Neural progenitor cell (in vitro differentiated cells): Measurements from ENCODE around the gene CHST4. TPM values are rescaled to one million over a fixed set of nuclear protein-coding genes. Genes with fewer than 3 reads are reported as not detected.
"Not testable (repeated sequence)": the region's sequence is repeated elsewhere in the genome, so short reads cannot be mapped to it uniquely, and the experiment has no call there.

Experiments used
- DNase-seq: peaks from one replicate; pipeline ENCODE4 v3.0.0-alpha.2; 2016; ENCODE audit warnings: low spot score
- H2AFZ ChIP-seq: fragments of 200-600 bp; sonication (generic); replicated peaks from 2 replicates; pipeline ENCODE4 v1.6.1; 2016; ENCODE audit warnings: antibody characterized with exemption
- H3F3A ChIP-seq: fragments of 200-600 bp; sonication (generic); 2 replicates; pipeline ENCODE4 v1.6.1; 2016; ENCODE audit warnings: antibody characterized with exemption, low read depth
- H3K27ac ChIP-seq: fragments of 200-600 bp; sonication (generic); 2 replicates; pipeline ENCODE4 v1.5.1; 2016; ENCODE audit warnings: mild to moderate bottlenecking
- H3K27me3 ChIP-seq: fragments of 200-600 bp; sonication (generic); 2 replicates; pipeline ENCODE4 v1.6.1; 2016; ENCODE audit warnings: mild to moderate bottlenecking, moderate library complexity
- H3K36me3 ChIP-seq: fragments of 200-600 bp; sonication (generic); 2 replicates; pipeline ENCODE4 v1.5.1; 2016
- H3K4me1 ChIP-seq: fragments of 200-600 bp; sonication (generic); 2 replicates; pipeline ENCODE4 v1.6.1; 2016; ENCODE audit warnings: mixed run types
- H3K4me2 ChIP-seq: fragments of 200-600 bp; sonication (generic); 2 replicates; pipeline ENCODE4 v1.6.1; 2016
- H3K4me3 ChIP-seq: fragments of 200-600 bp; sonication (generic); 2 replicates; pipeline ENCODE4 v1.5.1; 2016
- H3K79me2 ChIP-seq: fragments of 200-600 bp; sonication (generic); 2 replicates; pipeline ENCODE4 v1.6.1; 2016; ENCODE audit warnings: low read depth
- H3K9ac ChIP-seq: fragments of 200-600 bp; sonication (generic); 2 replicates; pipeline ENCODE4 v1.6.1; 2016
- H3K9me3 ChIP-seq: fragments of 200-600 bp; sonication (generic); 2 replicates; pipeline ENCODE4 v1.5.1; 2016; ENCODE audit warnings: low read depth
- H4K20me1 ChIP-seq: fragments of 200-600 bp; sonication (generic); 2 replicates; pipeline ENCODE4 v1.6.1; 2016; ENCODE audit warnings: low read depth
- H3K27ac Mint-ChIP-seq: 3 replicates; pipeline ENCODE4 v1.8.0; 2021; ENCODE audit warnings: mixed read lengths
- H3K27me3 Mint-ChIP-seq: 2 replicates; pipeline ENCODE4 v1.8.0; 2022; ENCODE audit warnings: low read depth, mild to moderate bottlenecking, inconsistent platforms, moderate library complexity, mixed read lengths; ENCODE audit not compliant: insufficient read depth
- H3K36me3 Mint-ChIP-seq: 3 replicates; pipeline ENCODE4 v1.8.0; 2021; ENCODE audit warnings: mixed read lengths
- H3K4me1 Mint-ChIP-seq: 3 replicates; pipeline ENCODE4 v1.8.0; 2021; ENCODE audit warnings: mixed read lengths
- H3K4me3 Mint-ChIP-seq: 3 replicates; pipeline ENCODE4 v1.8.0; 2021; ENCODE audit warnings: mild to moderate bottlenecking, moderate library complexity, mixed read lengths
- H3K9me3 Mint-ChIP-seq: 3 replicates; pipeline ENCODE4 v1.8.0; 2020; ENCODE audit warnings: mixed read lengths
- EZH2 ChIP-seq: fragments of 200-600 bp; sonication (generic); IDR thresholded peaks from 2 replicates; pipeline ENCODE4 v1.6.1; 2017; ENCODE audit warnings: antibody characterized with exemption, mild to moderate bottlenecking, moderate library complexity
- EZH2phosphoT487 ChIP-seq: fragments of 200-600 bp; sonication (generic); IDR thresholded peaks from 2 replicates; pipeline ENCODE4 v1.6.1; 2017; ENCODE audit warnings: antibody characterized with exemption
- total RNA-seq: library from RNA; depleted of rRNA; stranded (reverse); fragments of >200 nt; gene quantifications from 2 replicates; pipeline ENCODE4 v1.2.3, GENCODE V29; 2015; ENCODE audit warnings: low replicate concordance
- TF ChIP-seq, protein P1 (sequence below): fragments of 200-600 bp; sonication (generic); IDR thresholded peaks from 2 replicates; pipeline ENCODE4 v1.5.1; 2017; ENCODE audit warnings: antibody characterized with exemption, mild to moderate bottlenecking

CHST4 gene
- total RNA-seq, 1 donor from 2014 or later: not detected

DNA sequence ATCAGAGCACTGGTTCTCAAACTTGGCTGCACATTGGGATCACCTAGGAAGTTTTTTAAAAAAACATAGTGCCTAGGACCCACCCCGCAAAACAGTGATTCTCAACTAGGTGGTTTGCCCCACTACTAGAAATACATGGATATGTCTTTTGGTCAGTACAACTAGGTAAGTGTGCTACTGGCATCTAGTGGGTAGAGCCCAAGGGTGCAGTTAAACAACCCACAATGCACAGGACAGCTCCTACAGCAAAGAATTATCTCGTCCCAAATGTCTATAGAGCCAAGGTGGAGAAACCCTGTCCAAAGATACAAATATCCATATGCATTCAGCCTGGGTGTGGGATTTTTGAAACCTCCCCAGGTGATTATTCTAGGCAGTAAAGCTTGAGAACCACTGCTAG lies 25.3 kb upstream of the CHST4 start:
- Histone ChIP-seq H2AFZ (no peak overlapping the region), H3K27me3 (no peaks in the 10 kb centered on the region), H3K79me2 (no peaks in the 10 kb centered on the region), H3K4me1 (no peaks in the 10 kb centered on the region), H3K27ac (no peak overlapping the region), H3K9me3 (no peaks in the 10 kb centered on the region), H4K20me1 (no peaks in the 10 kb centered on the region), H3K4me3 (no peak overlapping the region), H3K4me2 (no peak overlapping the region), H3K36me3 (no peaks in the 10 kb centered on the region), H3F3A (no peaks in the 10 kb centered on the region), H3K9ac (no peak overlapping the region)
- peaks cover 4% of the 10 kb centered on the region for H3K27me3 Mint-ChIP-seq
- no peak overlapping the region for H3K4me3 Mint-ChIP-seq
- DNase-seq: no peak
- H3K4me1 Mint-ChIP-seq: no peaks in the 10 kb centered on the region
- no peak overlapping the region for H3K27ac Mint-ChIP-seq
- H3K36me3 Mint-ChIP-seq: no peaks in the 10 kb centered on the region
- H3K9me3 Mint-ChIP-seq: no peaks in the 10 kb centered on the region
- TF ChIP-seq EZH2 (no peak), EZH2phosphoT487 (no peak)
- TF ChIP-seq, protein P1, sequence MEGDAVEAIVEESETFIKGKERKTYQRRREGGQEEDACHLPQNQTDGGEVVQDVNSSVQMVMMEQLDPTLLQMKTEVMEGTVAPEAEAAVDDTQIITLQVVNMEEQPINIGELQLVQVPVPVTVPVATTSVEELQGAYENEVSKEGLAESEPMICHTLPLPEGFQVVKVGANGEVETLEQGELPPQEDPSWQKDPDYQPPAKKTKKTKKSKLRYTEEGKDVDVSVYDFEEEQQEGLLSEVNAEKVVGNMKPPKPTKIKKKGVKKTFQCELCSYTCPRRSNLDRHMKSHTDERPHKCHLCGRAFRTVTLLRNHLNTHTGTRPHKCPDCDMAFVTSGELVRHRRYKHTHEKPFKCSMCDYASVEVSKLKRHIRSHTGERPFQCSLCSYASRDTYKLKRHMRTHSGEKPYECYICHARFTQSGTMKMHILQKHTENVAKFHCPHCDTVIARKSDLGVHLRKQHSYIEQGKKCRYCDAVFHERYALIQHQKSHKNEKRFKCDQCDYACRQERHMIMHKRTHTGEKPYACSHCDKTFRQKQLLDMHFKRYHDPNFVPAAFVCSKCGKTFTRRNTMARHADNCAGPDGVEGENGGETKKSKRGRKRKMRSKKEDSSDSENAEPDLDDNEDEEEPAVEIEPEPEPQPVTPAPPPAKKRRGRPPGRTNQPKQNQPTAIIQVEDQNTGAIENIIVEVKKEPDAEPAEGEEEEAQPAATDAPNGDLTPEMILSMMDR: no peak

DNA sequence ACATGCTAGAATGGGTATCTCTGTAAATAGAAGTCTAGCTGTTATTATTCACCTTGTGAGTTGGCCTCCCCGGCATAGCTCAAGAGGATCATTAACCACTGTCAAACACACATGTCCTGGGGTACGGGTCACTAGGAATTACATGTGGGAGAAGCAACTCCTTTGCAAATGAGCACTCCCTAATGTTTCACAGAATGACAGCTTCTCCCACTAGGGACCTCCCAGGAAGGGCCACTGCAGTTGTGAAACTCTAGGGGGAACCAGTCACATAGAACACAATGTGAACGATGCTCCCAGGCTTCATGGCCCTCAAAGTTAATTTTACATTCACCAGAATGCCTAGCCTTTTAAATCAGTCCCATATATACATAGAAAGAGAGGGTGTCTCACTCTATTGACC lies 24.7 kb upstream of the CHST4 start:
- H3K9ac ChIP-seq: no peak overlapping the region
- H3K27me3 ChIP-seq: no peaks in the 10 kb centered on the region
- Mint-ChIP-seq H3K9me3 (no peaks in the 10 kb centered on the region), H3K27me3 (peaks cover 4% of the 10 kb centered on the region), H3K27ac (no peak overlapping the region), H3K36me3 (no peaks in the 10 kb centered on the region), H3K4me1 (no peaks in the 10 kb centered on the region), H3K4me3 (no peak overlapping the region)
- TF ChIP-seq EZH2phosphoT487 (no peak), EZH2 (no peak)
- TF ChIP-seq, protein P1: no peak
- no peaks in the 10 kb centered on the region for H3K4me1 ChIP-seq
- no peak overlapping the region for H3K4me2 ChIP-seq
- no peaks in the 10 kb centered on the region for H4K20me1 ChIP-seq
- H2AFZ ChIP-seq: no peak overlapping the region
- no peaks in the 10 kb centered on the region for H3K79me2 ChIP-seq
- H3F3A ChIP-seq: no peaks in the 10 kb centered on the region
- no peak overlapping the region for H3K27ac ChIP-seq
- H3K36me3 ChIP-seq: no peaks in the 10 kb centered on the region
- no peak overlapping the region for H3K4me3 ChIP-seq
- no peaks in the 10 kb centered on the region for H3K9me3 ChIP-seq
- no peak for DNase-seq

DNA sequence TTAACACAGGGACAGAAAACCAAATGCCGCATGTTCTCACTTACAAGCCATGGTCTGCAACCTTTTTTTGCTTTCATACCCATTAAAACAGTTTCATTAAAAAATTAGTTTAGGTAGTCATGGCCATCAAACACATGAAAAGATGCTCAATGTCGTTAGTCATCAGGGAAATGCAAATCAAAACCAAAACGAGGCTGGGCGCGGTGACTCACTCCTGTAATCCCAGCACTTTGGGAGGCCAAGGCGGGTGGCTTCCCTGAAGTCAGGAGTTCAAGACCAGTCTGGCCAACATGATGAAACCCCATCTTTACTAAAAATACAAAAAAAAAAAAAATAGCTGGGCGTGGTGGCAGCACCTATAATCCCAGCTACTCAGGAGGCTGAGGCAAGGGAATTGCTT lies 22.2 kb upstream of the CHST4 start:
- H3F3A ChIP-seq, H3K36me3 Mint-ChIP-seq, H3K79me2 ChIP-seq, H3K9me3 Mint-ChIP-seq, H3K27me3 ChIP-seq, H3K4me1 ChIP-seq, H3K4me3 ChIP-seq, H3K4me3 Mint-ChIP-seq, H3K4me2 ChIP-seq, H3K9me3 ChIP-seq, H3K27ac ChIP-seq, H3K27me3 Mint-ChIP-seq, DNase-seq, H4K20me1 ChIP-seq, H3K9ac ChIP-seq, H2AFZ ChIP-seq, H3K36me3 ChIP-seq, H3K27ac Mint-ChIP-seq, H3K4me1 Mint-ChIP-seq: not testable (repeated sequence)

DNA sequence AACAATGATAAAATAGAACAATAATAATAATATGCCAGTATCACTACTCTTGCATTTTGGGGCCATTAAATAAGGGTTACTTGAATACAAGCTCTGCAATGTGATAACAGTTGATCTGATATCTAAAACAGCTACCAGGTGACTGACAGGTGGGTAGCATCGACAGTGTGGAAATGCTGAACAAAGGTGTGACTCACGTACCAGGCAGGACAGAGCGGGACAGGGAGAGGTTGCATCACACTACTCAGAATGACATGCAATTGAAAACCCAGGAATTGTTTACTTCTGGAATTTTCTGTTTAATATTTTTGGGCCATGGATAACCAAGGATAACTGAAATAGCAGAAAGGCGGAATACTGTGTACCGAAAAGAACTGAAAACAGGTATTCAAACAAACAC lies 21.3 kb upstream of the CHST4 start:
- H3K4me1 ChIP-seq: no peaks in the 10 kb centered on the region
- no peak overlapping the region for H3K27ac ChIP-seq
- no peaks in the 10 kb centered on the region for H3K36me3 Mint-ChIP-seq
- H3K36me3 ChIP-seq: no peaks in the 10 kb centered on the region
- no peaks in the 10 kb centered on the region for H3F3A ChIP-seq
- no peaks in the 10 kb centered on the region for H3K9me3 Mint-ChIP-seq
- TF ChIP-seq EZH2phosphoT487 (no peak), EZH2 (no peak)
- TF ChIP-seq, protein P1: no peak
- H3K9ac ChIP-seq: no peak overlapping the region
- no peak overlapping the region for H3K27ac Mint-ChIP-seq
- H3K4me3 Mint-ChIP-seq: no peak overlapping the region
- no peak overlapping the region for H3K4me2 ChIP-seq
- H3K27me3 Mint-ChIP-seq: peaks cover 5% of the 10 kb centered on the region
- no peaks in the 10 kb centered on the region for H3K27me3 ChIP-seq
- H3K79me2 ChIP-seq: no peaks in the 10 kb centered on the region
- H3K4me1 Mint-ChIP-seq: no peaks in the 10 kb centered on the region
- no peaks in the 10 kb centered on the region for H3K9me3 ChIP-seq
- no peak overlapping the region for H2AFZ ChIP-seq
- no peak for DNase-seq
- H4K20me1 ChIP-seq: no peaks in the 10 kb centered on the region
- H3K4me3 ChIP-seq: no peak overlapping the region
